Measurements from ENCODE around the gene LYRM4.

Gene LYRM4

GRCh38 chr6:5241252-5241651 lies 19.5 kb downstream of the LYRM4 start:
- no peak for DNase-seq

DNA sequence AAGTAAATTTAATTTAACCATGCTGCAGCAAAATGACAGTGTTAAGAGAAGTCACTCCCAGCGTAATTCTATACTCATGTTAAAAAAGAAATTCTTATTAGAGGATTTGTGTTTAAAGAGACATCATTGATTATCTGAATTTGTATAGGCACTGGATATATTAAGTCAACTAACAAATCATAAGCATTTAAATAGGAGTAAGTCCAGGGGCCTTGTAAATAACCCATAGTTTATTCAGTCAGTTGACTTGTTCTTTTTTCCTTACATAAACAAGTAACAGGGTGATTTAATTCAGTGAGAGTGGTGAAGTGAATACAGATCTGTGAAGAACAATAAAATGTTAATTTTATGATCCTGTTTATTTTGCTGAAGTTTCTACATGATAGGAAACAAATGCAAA lies 22.4 kb downstream of the LYRM4 start:
- no peak for DNase-seq

GRCh38 chr6:5237805-5238204 lies 22.9 kb downstream of the LYRM4 start:
- DNase-seq = no peak

DNA sequence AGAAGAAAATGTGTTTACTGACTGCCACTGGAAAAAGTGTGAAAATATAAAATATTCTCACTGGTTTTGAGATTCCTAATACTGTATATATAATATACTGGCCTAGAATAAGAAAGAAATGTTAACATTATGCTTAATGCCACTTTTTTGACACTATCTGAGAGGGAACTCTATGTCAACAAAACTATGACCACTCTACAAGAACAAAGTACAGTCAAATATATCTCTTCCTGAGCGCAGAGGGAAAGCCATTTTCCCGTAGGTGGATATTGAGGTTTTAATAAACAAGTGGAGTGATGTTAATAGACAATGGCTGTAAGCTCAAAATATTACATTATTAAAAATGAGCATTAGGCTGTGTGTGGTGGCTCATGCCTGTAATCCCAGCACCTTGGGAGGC lies 24.9 kb downstream of the LYRM4 start:
- no peak for DNase-seq

DNA sequence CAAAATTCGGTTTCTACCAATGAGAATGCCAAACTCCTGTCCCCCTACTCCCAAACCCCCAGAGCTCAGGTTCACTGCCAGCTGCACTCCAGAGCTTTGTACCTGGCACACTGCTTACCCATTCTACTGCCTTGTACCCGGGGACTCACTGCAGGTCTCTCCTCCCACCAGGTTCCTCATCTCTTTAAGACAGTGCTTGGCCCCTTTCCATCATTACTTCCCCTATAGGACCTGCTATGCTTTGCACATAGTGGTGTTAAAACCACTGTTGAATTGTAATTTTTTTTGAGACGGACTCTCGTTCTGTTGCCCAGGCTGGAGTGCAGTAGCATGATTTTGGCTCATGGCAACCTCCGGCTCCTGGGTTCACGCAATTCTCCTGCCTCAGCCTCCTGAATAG lies 25.9 kb downstream of the LYRM4 start:
- no peak for DNase-seq

GRCh38 chr6:5231289-5231688 lies 29.5 kb downstream of the LYRM4 start:
- DNase-seq = no peak

DNA sequence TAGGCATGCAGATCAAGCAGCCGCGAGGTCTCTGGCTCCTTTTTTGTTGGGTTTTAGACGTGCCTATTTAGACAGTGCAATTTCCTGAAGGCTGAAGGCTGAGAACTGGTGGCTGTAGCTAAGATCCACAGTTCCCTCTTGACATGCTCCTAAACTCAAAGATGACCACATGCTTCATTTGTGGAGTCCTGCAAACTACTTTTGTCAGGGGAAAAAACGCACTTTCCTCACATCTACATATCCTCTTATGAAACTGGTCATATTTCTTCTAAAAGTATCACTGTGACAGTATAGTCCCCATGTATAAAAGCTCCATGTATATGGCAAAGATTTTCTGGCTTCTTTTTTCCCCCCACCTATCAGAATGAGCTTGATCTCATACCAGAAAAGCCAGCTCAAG lies 30.7 kb downstream of the LYRM4 start:
- no peak for DNase-seq

- no peak for DNase-seq
Observed at GRCh38 chr6:5229356-5229755, 31.4 kb downstream of the LYRM4 start.

- no peak for DNase-seq
Observed at GRCh38 chr6:5223309-5223708, 37.4 kb downstream of the LYRM4 start.

- no peak for DNase-seq
Observed at GRCh38 chr6:5220443-5220842, 40.3 kb downstream of the LYRM4 start.

GRCh38 chr6:5219011-5219691 lies 41.6 kb downstream of the LYRM4 start:
- no peak for DNase-seq

DNA sequence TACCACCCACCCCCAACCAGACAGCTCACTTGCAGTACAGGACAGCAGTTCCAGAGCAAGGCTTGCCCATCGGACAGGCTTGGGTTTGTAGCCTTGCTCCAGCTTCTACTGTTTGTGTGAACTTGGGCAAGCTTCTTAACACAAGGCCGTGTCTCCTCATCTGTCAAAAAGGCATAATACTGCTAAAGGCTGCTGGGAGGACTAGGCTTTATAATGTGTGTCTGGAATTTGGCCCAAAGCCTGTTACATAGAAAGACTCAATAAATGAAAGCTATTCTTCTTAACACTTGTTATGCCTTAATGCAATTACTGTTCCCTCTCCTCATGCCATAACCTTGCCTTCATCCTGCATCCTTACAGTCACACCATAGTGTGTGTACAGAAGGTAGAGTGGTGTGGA lies 43.4 kb downstream of the LYRM4 start:
- no peak for DNase-seq

DNA sequence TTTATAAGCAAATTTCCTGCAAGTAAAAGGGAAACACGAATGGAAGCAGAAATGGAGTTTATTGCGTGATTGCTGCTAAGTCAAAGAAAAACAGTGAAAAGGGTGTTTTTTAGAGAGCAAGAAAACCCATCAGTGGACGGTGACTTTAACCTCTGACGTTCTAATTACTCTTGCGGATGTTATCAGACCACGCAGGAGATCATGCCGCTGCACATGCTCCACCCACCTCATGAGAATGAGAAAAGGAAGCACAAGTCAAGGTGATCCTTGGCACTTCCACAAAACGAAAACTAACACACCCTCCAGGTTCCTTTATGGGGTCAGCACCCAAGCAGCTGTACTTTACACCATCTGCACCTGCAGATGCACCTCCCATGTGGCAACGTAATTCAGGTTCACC lies 45.0 kb downstream of the LYRM4 start:
- DNase-seq = peak; percentile 33

DNA sequence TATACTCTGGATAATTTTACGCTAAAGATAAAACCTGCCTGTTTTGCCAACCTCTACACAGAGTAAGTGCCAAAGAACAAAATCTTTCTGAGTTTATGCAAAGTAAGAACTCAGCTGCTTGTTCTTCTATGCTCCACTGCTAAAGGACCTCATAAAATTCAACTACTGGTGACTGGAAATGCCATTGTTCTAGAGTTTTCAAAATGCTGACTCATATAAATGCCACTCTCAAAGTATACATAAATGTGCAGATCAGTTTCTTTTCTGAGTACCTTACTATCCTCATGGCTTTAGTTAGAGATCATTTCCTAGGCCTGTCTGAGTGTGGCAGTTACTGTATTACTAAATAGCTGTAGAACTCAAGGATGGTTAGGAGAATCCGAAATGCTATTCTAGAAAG lies 45.6 kb downstream of the LYRM4 start:
- no peak for DNase-seq

DNA sequence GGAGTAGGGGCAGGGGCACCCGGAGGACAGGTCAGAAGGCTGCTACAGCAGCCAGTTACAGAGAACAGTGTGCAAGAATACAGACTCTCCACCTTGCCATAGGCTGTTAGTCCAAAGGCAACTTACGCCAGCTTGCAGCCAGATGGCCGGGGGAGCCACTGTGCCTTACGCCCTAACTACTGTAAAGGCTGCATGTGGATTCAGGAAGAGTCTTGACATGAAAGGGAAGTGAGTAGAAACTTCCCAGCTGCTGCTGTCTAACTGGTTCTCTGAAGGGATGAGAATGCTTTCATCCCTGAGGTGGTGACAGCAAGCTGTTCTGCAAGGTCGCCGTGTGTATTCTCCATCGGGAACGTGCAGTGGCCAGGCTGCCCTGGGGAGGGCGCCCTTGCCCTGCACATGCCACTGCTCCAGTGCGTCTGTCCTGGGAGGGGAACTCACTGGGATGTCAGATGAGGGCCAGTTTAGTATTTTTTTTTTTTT lies 46.1 kb downstream of the LYRM4 start:
- DNase-seq = peak; percentile 47

GRCh38 chr6:5213836-5214235 lies 46.9 kb downstream of the LYRM4 start:
- DNase-seq = no peak

- DNase-seq = peak; percentile 40
Observed at GRCh38 chr6:5211492-5211891, 49.3 kb downstream of the LYRM4 start.

DNA sequence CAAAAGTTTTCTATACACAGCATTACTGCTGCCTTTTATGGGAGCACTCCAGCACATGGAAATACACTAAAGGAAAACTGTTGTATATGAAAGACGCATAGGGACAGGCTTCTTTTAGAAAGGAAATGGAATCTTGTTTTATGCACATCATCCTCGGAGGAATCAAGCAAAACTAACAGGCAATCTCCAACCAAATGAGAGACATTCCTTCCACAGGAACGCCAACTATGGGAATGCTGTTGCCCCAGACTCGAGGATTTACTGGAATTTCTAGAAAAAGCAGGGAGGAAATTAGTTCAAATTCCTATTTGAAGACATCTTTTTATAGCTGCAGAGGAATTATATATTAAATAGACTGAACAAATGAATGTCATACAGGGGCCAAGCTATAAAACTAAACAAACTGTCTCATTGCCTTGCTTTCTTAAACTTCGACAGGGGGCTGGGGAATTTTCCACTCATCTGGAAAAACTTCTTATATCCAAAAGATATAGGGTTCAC lies 52.2 kb downstream of the LYRM4 start:
- no peak for DNase-seq

GRCh38 chr6:5208057-5208456 lies 52.7 kb downstream of the LYRM4 start:
- no peak for DNase-seq

DNA sequence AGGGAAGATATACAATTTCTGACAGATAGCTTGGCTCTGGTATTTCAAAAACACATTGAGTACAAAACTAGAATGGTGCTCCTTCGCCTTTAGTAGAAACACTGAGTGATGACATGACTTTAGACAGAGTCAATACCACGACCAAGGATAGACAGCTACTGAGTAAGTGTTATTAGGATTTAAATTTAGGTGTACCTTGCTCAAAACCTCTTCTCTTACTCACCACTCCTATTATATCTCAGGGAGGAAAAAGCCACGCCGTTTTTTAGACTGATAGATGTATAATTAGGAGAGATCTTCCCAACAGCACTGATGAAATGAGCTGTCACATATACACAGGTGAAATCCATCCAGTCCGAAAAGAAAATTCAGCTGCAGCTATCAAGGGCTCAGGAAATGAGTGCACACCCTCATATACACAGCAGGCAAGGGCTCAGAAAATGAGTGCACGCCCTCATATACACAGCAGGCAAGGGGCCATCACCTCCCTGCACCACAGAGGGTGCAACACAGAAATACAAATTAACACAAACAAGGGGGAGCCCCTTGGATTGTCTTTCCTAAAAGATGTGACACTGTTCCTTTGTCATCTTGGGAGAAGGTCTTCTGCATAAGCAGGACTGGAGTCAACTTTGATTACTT lies 53.7 kb downstream of the LYRM4 start:
- no peak for DNase-seq

DNA sequence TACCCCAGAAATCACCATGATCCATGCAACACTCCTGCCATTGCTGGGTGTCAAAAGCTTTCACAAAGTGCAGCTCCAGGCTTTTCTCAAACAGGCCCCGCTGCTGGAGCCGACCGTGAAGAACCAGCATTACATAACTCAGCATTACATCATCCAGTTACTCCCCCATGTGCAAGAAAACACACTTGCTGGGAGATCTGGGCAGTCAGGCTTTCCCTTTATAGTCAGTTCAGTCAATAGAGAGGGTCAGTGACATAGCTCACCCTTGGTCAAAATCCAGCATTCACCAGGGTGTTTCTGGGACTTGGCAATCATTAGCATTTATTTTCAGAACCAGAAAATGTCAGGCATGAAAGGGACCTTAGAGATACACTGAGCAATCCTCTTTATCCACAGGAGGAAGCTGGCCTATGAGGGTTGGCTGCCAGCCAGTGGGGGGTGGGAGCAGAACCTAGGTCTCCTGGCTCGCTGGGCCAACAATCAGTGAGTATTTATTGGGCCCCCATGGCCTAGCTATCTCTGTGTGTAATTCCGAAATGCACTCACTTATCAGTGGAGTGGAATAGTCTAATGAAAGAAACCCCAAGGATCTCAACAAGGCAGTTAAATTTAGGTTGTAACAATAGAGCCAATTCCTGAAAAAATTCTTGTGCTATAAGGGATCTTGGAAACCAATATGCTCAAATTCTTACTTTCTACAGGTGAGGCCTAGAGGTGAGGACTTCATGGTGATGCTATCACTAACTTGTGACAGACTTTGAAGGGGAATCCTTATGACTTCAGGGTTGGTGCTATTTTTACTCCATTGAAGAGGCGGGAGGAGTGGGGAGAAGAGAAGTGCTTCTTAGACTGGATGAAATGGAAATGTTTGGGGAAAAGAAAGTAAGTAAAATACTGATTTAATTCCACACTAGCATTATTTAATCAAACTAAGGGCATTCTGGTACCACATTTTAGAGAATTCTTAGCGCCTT lies 54.6 kb downstream of the LYRM4 start:
- DNase-seq = no peak

DNA sequence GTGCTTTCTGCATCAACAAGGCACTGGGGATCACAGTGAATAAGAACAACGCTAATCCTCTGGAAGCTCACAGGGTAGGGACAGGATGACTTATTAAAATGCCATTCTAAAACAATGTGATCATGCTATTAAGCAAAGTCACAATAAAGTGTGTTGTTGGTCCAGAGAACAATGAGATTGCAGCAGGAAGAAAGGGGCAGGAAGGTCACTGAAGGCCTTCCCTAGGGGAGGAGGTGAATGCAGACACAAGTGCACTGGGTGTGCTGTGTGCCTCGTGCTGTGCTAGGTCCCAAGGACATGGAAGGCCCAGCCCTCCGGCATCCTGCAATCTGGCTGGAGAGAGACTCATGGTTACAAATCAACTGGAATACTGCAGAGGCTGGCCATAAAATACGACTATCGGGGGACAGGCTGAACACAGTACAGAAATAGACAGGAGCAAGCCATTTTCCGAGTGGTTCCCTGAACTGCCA lies 55.7 kb downstream of the LYRM4 start:
- no peak for DNase-seq

GRCh38 chr6:5204376-5204775 lies 56.4 kb downstream of the LYRM4 start:
- no peak for DNase-seq

Measured in hematopoietic multipotent progenitor cell treated with erythropoietin and hydrocortisone succinate and interleukin-3 and kit ligand, for 8 days (in vitro differentiated cells).